CD4-positive, alpha-beta T cell treated with Interleukin-4 for 1 hour (primary cell): ENCODE results near the gene OR2B6.
"Not testable (repeated sequence)": the region's sequence is repeated elsewhere in the genome, so short reads cannot be mapped to it uniquely, and the experiment has no call there.

Experiments used
- DNase-seq, 2 donors: peaks; one replicate each; pipeline ENCODE4 v3.0.0-alpha.2; 2020 to 2022

OR2B6 gene

GRCh38 chr6:27956941-27957340 is at the start of gene OR2B6:
Gene OR2B6, plus strand, starts transcription at chr6:27957241. Its CDS starts 0 bp downstream, at chr6:27957241.
- DNase-seq = no peak

- DNase-seq = no peak
These were observed 49.0 kb upstream of the OR2B6 start for GRCh38 chr6:27908017-27908416.

- no peak for DNase-seq
These were observed 45.0 kb upstream of the OR2B6 start, which contains the start of gene OR2B2 for GRCh38 chr6:27911956-27912446. Gene OR2B2, minus strand, starts transcription at chr6:27912396. Its CDS starts 77 bp downstream, at chr6:27912319.

- no peak for DNase-seq
These were observed 34.1 kb upstream of the OR2B6 start for GRCh38 chr6:27922949-27923348.

GRCh38 chr6:27924179-27924578 is 32.9 kb upstream of the OR2B6 start:
- no peak for DNase-seq

GRCh38 chr6:27928041-27928440 is 29.0 kb upstream of the OR2B6 start:
- not testable (repeated sequence) for DNase-seq

GRCh38 chr6:27929930-27930329 is 27.1 kb upstream of the OR2B6 start:
- DNase-seq = not testable (repeated sequence)

GRCh38 chr6:27931209-27931608 is 25.8 kb upstream of the OR2B6 start:
- DNase-seq = no peak

GRCh38 chr6:27940766-27941165 is 16.3 kb upstream of the OR2B6 start:
- no peak for DNase-seq

GRCh38 chr6:27943072-27943471 is 14.0 kb upstream of the OR2B6 start:
- not testable (repeated sequence) for DNase-seq

- no peak for DNase-seq
These were observed 8.8 kb upstream of the OR2B6 start for GRCh38 chr6:27948237-27948636.

GRCh38 chr6:27951040-27951439 is 6.0 kb upstream of the OR2B6 start:
- no peak for DNase-seq

GRCh38 chr6:27957516-27957915 is 475 bp downstream of the OR2B6 start:
- DNase-seq = no peak

- DNase-seq = no peak
These were observed 5.5 kb downstream of the OR2B6 start for GRCh38 chr6:27962506-27962905.

- DNase-seq = peak in 1 of 2 donors; percentile 11
These were observed 9.0 kb downstream of the OR2B6 start for GRCh38 chr6:27966044-27966443.

- no peak for DNase-seq
These were observed 9.9 kb downstream of the OR2B6 start for GRCh38 chr6:27966816-27967426.

- no peak for DNase-seq
These were observed 13.4 kb downstream of the OR2B6 start for GRCh38 chr6:27970444-27970843.

GRCh38 chr6:27972750-27973149 is 15.7 kb downstream of the OR2B6 start:
- no peak for DNase-seq

GRCh38 chr6:27977387-27977786 is 20.3 kb downstream of the OR2B6 start:
- DNase-seq = no peak

GRCh38 chr6:27978705-27979104 is 21.7 kb downstream of the OR2B6 start:
- no peak for DNase-seq

- no peak for DNase-seq
These were observed 23.1 kb downstream of the OR2B6 start for GRCh38 chr6:27980111-27980510.

- no peak for DNase-seq
These were observed 30.1 kb downstream of the OR2B6 start for GRCh38 chr6:27986928-27987725.

- no peak for DNase-seq
These were observed 37.6 kb downstream of the OR2B6 start for GRCh38 chr6:27994616-27995015.

- no peak for DNase-seq
These were observed 43.5 kb downstream of the OR2B6 start for GRCh38 chr6:28000351-28001045.
